H9 (cell line): ENCODE data around the gene FSTL4. TPM values are rescaled to one million over a fixed set of nuclear protein-coding genes. Genes with fewer than 3 reads are reported as not detected.

Experiments
- DNase-seq: peaks from one replicate; pipeline ENCODE4 v3.0.0-alpha.2; 2017
- H2AFZ ChIP-seq: one replicate; pipeline ENCODE4 v1.6.1; 2013; ENCODE audit warnings: mild to moderate bottlenecking, low read length, control low read depth, moderate library complexity
- H2AK5ac ChIP-seq: 2 replicates; pipeline ENCODE4 v1.6.1; 2013; ENCODE audit warnings: low read length, control low read depth, mixed read lengths; ENCODE audit not compliant: insufficient read length
- H2BK120ac ChIP-seq: one replicate; pipeline ENCODE4 v1.6.1; 2013; ENCODE audit warnings: low read depth, mild to moderate bottlenecking, low read length, control low read depth, inconsistent platforms; ENCODE audit not compliant: poor library complexity, severe bottlenecking
- H2BK12ac ChIP-seq: 2 replicates; pipeline ENCODE4 v1.6.1; 2013; ENCODE audit warnings: low read length, control low read depth, mixed read lengths, low read depth; ENCODE audit not compliant: insufficient read length
- H2BK15ac ChIP-seq: 2 replicates; pipeline ENCODE4 v1.6.1; 2013; ENCODE audit warnings: low read depth, low read length, control low read depth
- H2BK20ac ChIP-seq: one replicate; pipeline ENCODE4 v1.6.1; 2013; ENCODE audit warnings: low read depth, mild to moderate bottlenecking, low read length, control low read depth, inconsistent platforms; ENCODE audit not compliant: poor library complexity, severe bottlenecking
- H2BK5ac ChIP-seq: 2 replicates; pipeline ENCODE4 v1.6.1; 2013; ENCODE audit warnings: low read length, control low read depth, mixed read lengths; ENCODE audit not compliant: insufficient read length
- H3K14ac ChIP-seq: 2 replicates; pipeline ENCODE4 v1.6.1; 2013; ENCODE audit warnings: low read length, control low read depth; ENCODE audit not compliant: insufficient read depth
- H3K18ac ChIP-seq: 2 replicates; pipeline ENCODE4 v1.6.1; 2013; ENCODE audit warnings: low read depth, mild to moderate bottlenecking, mixed read lengths, low read length, control low read depth; ENCODE audit not compliant: insufficient read length
- H3K23ac ChIP-seq: 2 replicates; pipeline ENCODE4 v1.6.1; 2013; ENCODE audit warnings: low read length, control low read depth, mixed read lengths, low read depth; ENCODE audit not compliant: insufficient read length
- H3K23me2 ChIP-seq: 2 replicates; pipeline ENCODE4 v1.6.1; 2013; ENCODE audit warnings: low read depth, mild to moderate bottlenecking, mixed read lengths, low read length, control low read depth; ENCODE audit not compliant: insufficient read length, poor library complexity, severe bottlenecking
- H3K27ac ChIP-seq: 2 replicates; pipeline ENCODE4 v1.5.1; 2013; ENCODE audit warnings: low read length, control low read depth, mixed read lengths, low read depth; ENCODE audit not compliant: insufficient read length
- H3K27me3 ChIP-seq: 2 replicates; pipeline ENCODE4 v1.6.1; 2013; ENCODE audit warnings: low read length, control low read depth, inconsistent platforms; ENCODE audit not compliant: insufficient read depth
- H3K4ac ChIP-seq: 2 replicates; pipeline ENCODE4 v1.6.1; 2013; ENCODE audit warnings: low read depth, mild to moderate bottlenecking, control low read depth, inconsistent platforms, low read length, moderate library complexity
- H3K4me1 ChIP-seq: 2 replicates; pipeline ENCODE4 v1.6.1; 2013; ENCODE audit warnings: low read length, control low read depth, inconsistent platforms; ENCODE audit not compliant: insufficient read depth
- H3K4me2 ChIP-seq: 2 replicates; pipeline ENCODE4 v1.6.1; 2013; ENCODE audit warnings: low read length, control low read depth, mixed read lengths; ENCODE audit not compliant: insufficient read length, insufficient read depth
- H3K56ac ChIP-seq: 2 replicates; pipeline ENCODE4 v1.6.1; 2013; ENCODE audit warnings: low read depth, mild to moderate bottlenecking, mixed read lengths, low read length, control low read depth; ENCODE audit not compliant: insufficient read length
- H3K79me1 ChIP-seq: 2 replicates; pipeline ENCODE4 v1.6.1; 2013; ENCODE audit warnings: low read depth, mild to moderate bottlenecking, moderate library complexity, low read length, control low read depth, inconsistent platforms; ENCODE audit not compliant: insufficient read depth, poor library complexity, severe bottlenecking
- H3K79me2 ChIP-seq: 2 replicates; pipeline ENCODE4 v1.6.1; 2013; ENCODE audit warnings: low read length, control low read depth, inconsistent platforms; ENCODE audit not compliant: insufficient read depth
- H3K9ac ChIP-seq: 2 replicates; pipeline ENCODE4 v1.6.1; 2013; ENCODE audit warnings: low read length, control low read depth, mixed read lengths; ENCODE audit not compliant: insufficient read length; ENCODE audit errors: extremely low read depth
- H3K9me3 ChIP-seq: one replicate; pipeline ENCODE4 v1.6.1; 2013; ENCODE audit warnings: low read depth, low read length, inconsistent platforms; ENCODE audit not compliant: control insufficient read depth
- H3T11ph ChIP-seq: one replicate; pipeline ENCODE4 v1.6.1; 2013; ENCODE audit warnings: mild to moderate bottlenecking, low read length, control low read depth, inconsistent platforms
- H4K20me1 ChIP-seq: one replicate; pipeline ENCODE4 v1.6.1; 2013; ENCODE audit not compliant: control insufficient read depth, insufficient read length, insufficient read depth
- H4K5ac ChIP-seq: 2 replicates; pipeline ENCODE4 v1.6.1; 2013; ENCODE audit warnings: low read depth, mild to moderate bottlenecking, mixed read lengths, low read length, control low read depth; ENCODE audit not compliant: insufficient read length
- H4K8ac ChIP-seq: replicated peaks from 2 replicates; pipeline ENCODE4 v1.6.1; 2013; ENCODE audit warnings: low read length, control low read depth, mixed read lengths, low read depth; ENCODE audit not compliant: insufficient read length
- H4K91ac ChIP-seq: 2 replicates; pipeline ENCODE4 v1.6.1; 2013; ENCODE audit warnings: low read depth, mild to moderate bottlenecking, moderate library complexity, mixed read lengths, low read length, control low read depth; ENCODE audit not compliant: insufficient read length
- H3K27ac Mint-ChIP-seq, 3 experiments: 2 replicates in 2 of 3; 3 replicates in 1 of 3; pipeline ENCODE4 v1.8.0; 2020 to 2021; ENCODE audit warnings: mixed read lengths in 3 of 3, mild to moderate bottlenecking in 1 of 3, moderate library complexity in 1 of 3
- H3K27me3 Mint-ChIP-seq: 2 replicates; pipeline ENCODE4 v1.8.0; 2021; ENCODE audit warnings: low read depth, mild to moderate bottlenecking, moderate library complexity, mixed read lengths
- H3K36me3 Mint-ChIP-seq, 3 experiments: 2 replicates in 2 of 3; 3 replicates in 1 of 3; pipeline ENCODE4 v1.8.0; 2020 to 2021; ENCODE audit warnings: low read depth in 3 of 3, mixed read lengths in 3 of 3; ENCODE audit not compliant: insufficient read depth in 1 of 3
- H3K4me1 Mint-ChIP-seq, 2 experiments: 2 replicates each; pipeline ENCODE4 v1.8.0; 2020; ENCODE audit warnings: mixed read lengths in 2 of 2
- H3K4me3 Mint-ChIP-seq, 2 experiments: 2 replicates in 1 of 2; 3 replicates in 1 of 2; pipeline ENCODE4 v1.8.0; 2020 to 2021; ENCODE audit warnings: mild to moderate bottlenecking in 2 of 2, mixed read lengths in 2 of 2, moderate library complexity in 1 of 2
- H3K9me3 Mint-ChIP-seq, 2 experiments: 2 replicates in 1 of 2; 3 replicates in 1 of 2; pipeline ENCODE4 v1.8.0; 2020; ENCODE audit warnings: mild to moderate bottlenecking in 2 of 2, mixed read lengths in 2 of 2, moderate library complexity in 1 of 2
- total RNA-seq: library from RNA; stranded (reverse); gene quantifications from 2 replicates; pipeline ENCODE4 v1.2.1, GENCODE V29; 2021
- TF ChIP-seq, protein P1 (sequence below): fragments of 200-600 bp; sonication (generic); conservative IDR thresholded peaks from 3 replicates; pipeline ENCODE4 v1.8.0; 2021; ENCODE audit warnings: antibody characterized with exemption, mild to moderate bottlenecking

FSTL4 gene
- total RNA-seq, 1 experiment from 2014 or later = 5.7 TPM

DNA sequence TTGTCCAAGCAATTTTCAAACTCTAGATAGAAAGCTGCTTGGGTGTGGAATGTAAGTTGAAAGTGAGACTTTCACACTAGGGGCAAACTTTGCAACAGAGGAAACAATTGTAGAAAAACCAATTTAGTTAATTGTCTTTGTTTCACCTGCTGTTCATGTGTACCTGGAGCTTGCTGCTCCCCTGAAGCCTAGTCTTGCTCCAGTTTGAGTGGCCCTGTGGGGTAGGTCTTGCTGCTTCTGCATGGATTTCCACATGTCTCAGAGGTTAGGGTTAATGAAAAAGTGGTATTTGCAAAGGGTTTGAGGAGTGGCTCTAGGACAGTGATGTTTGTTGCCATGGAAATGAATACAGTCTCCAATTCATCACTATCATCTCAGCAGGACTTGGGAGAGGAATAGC is 182.2 kb downstream of the FSTL4 start:
- Histone ChIP-seq H2AFZ (no peak overlapping the region), H3K4ac (no peak overlapping the region), H4K5ac (no peak overlapping the region), H3K56ac (no peak overlapping the region), H2BK15ac (no peak overlapping the region), H4K91ac (no peak overlapping the region), H3K27ac (no peak overlapping the region), H3K79me2 (no peaks in the 10 kb centered on the region), H3K79me1 (no peaks in the 10 kb centered on the region), H3K9me3 (no peaks in the 10 kb centered on the region), H2BK12ac (no peak overlapping the region), H2BK20ac (no peak overlapping the region), H3K4me2 (no peak overlapping the region), H4K20me1 (peaks cover 2% of the 10 kb centered on the region), H2AK5ac (no peak overlapping the region), H3K14ac (no peak overlapping the region), H4K8ac (no peak overlapping the region), H3K9ac (no peak overlapping the region), H3K23ac (no peak overlapping the region), H3K4me1 (peaks cover 18% of the 10 kb centered on the region), H2BK5ac (no peak overlapping the region), H3K18ac (no peak overlapping the region), H2BK120ac (no peak overlapping the region), H3K27me3 (no peaks in the 10 kb centered on the region), H3K23me2 (no peaks in the 10 kb centered on the region), H3T11ph (no peak overlapping the region)
- Mint-ChIP-seq H3K27me3 (peaks cover 23% of the 10 kb centered on the region), H3K4me3 (no peak overlapping the region), H3K27ac (no peak overlapping the region), H3K36me3 (no peaks in the 10 kb centered on the region), H3K4me1 (peaks cover 35 to 36% of the 10 kb centered on the region in 2 experiments), H3K9me3 (no peaks in the 10 kb centered on the region; a peak in 1 of 5 replicates)
- no peak for DNase-seq
- TF ChIP-seq, protein P1, sequence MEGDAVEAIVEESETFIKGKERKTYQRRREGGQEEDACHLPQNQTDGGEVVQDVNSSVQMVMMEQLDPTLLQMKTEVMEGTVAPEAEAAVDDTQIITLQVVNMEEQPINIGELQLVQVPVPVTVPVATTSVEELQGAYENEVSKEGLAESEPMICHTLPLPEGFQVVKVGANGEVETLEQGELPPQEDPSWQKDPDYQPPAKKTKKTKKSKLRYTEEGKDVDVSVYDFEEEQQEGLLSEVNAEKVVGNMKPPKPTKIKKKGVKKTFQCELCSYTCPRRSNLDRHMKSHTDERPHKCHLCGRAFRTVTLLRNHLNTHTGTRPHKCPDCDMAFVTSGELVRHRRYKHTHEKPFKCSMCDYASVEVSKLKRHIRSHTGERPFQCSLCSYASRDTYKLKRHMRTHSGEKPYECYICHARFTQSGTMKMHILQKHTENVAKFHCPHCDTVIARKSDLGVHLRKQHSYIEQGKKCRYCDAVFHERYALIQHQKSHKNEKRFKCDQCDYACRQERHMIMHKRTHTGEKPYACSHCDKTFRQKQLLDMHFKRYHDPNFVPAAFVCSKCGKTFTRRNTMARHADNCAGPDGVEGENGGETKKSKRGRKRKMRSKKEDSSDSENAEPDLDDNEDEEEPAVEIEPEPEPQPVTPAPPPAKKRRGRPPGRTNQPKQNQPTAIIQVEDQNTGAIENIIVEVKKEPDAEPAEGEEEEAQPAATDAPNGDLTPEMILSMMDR = no peak
